Thyroid gland (tissue), 4 donors: ENCODE measurements around the gene PRR33.

ENCODE experiments used
- POLR2A ChIP-seq, 2 donors: fragments of 450-650 bp; IDR thresholded peaks; one replicate each; pipeline ENCODE4 v1.6.1; 2017; ENCODE audit warnings: antibody characterized with exemption in 2 of 2, mild to moderate bottlenecking in 2 of 2, moderate library complexity in 1 of 2
- TF ChIP-seq, protein P1 (sequence below), 6 experiments: fragments of 200-600 bp in 3 of 6; fragments of 450-650 bp in 3 of 6; sonication (generic) in 3 of 6; IDR thresholded peaks; one replicate each; pipeline ENCODE4 v1.5.1; 2016 to 2019; ENCODE audit warnings: antibody characterized with exemption in 6 of 6, mild to moderate bottlenecking in 2 of 6, inconsistent platforms in 1 of 6, moderate library complexity in 1 of 6

DNA sequence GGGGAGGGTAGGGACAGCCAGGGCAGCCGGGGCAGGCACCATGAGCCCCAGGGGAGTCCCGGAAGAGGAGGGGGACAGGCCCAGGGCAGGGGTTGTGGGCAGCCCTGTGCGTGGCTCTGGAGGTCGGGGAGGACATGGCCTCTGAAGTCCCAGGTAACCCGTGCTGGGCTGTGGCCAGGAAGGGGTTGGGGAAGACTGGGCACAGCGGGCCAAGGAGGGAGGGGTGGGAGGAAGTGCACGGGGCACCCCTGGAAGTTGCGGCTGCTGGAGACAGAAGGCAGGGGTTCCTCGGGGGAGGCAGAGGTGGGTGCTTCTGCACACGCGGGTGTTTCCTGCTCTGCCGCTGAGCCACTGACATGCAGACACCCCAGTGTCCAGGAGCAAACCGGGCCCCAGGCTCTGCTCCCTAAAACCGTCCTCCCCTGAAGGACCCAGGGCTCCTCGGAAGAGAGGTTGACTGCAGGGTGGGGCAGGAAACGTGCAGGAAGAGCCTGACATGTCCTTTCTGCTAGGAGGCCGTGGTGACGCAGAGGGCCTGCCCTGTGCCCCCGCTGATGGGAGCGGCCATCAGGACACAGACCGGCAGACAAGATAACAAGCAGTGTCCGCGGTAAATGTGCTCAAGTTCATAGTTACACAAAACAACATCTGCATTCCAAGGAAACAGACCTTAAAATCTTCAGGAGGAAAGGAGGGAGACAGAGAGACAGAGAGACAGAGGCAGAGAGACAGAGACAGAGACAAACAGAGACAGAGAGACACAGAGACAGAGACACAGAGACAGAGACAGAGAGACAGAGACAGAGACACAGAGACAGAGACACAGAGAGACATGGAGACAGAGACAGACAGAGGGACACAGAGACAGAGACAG, 47.2 kb downstream of the PRR33 start:
- TF ChIP-seq, protein P1, sequence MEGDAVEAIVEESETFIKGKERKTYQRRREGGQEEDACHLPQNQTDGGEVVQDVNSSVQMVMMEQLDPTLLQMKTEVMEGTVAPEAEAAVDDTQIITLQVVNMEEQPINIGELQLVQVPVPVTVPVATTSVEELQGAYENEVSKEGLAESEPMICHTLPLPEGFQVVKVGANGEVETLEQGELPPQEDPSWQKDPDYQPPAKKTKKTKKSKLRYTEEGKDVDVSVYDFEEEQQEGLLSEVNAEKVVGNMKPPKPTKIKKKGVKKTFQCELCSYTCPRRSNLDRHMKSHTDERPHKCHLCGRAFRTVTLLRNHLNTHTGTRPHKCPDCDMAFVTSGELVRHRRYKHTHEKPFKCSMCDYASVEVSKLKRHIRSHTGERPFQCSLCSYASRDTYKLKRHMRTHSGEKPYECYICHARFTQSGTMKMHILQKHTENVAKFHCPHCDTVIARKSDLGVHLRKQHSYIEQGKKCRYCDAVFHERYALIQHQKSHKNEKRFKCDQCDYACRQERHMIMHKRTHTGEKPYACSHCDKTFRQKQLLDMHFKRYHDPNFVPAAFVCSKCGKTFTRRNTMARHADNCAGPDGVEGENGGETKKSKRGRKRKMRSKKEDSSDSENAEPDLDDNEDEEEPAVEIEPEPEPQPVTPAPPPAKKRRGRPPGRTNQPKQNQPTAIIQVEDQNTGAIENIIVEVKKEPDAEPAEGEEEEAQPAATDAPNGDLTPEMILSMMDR (IDR thresholded peaks at IDR 0.05): no peak
- no peak for TF ChIP-seq POLR2A (IDR thresholded peaks at IDR 0.05)
